Nephron (organoid): ENCODE results near the gene RAPH1.

Experiments
- H3K27ac Mint-ChIP-seq, 3 experiments: 2 replicates each; pipeline ENCODE4 v1.8.0; 2020; ENCODE audit warnings: mixed read lengths in 3 of 3, mild to moderate bottlenecking in 2 of 3, moderate library complexity in 1 of 3
- H3K27me3 Mint-ChIP-seq: 2 replicates; pipeline ENCODE4 v1.8.0; 2021; ENCODE audit warnings: low read depth, mild to moderate bottlenecking, moderate library complexity, mixed read lengths
- H3K36me3 Mint-ChIP-seq: 2 replicates; pipeline ENCODE4 v1.8.0; 2020; ENCODE audit warnings: low read depth, mixed read lengths
- H3K4me1 Mint-ChIP-seq: 2 replicates; pipeline ENCODE4 v1.8.0; 2020; ENCODE audit warnings: mixed read lengths
- H3K4me3 Mint-ChIP-seq, 3 experiments: 2 replicates each; pipeline ENCODE4 v1.8.0; 2020; ENCODE audit warnings: mild to moderate bottlenecking in 3 of 3, mixed read lengths in 3 of 3, moderate library complexity in 2 of 3
- H3K9me3 Mint-ChIP-seq: 2 replicates; pipeline ENCODE4 v1.8.0; 2020; ENCODE audit warnings: mixed read lengths
- TF ChIP-seq, protein P1 (sequence below), 3 experiments: fragments of 200-600 bp; sonication (generic); IDR thresholded peaks; one replicate each; pipeline ENCODE4 v1.5.0; 2021; ENCODE audit warnings: antibody characterized with exemption in 3 of 3; ENCODE audit not compliant: unreplicated experiment in 3 of 3

Gene RAPH1

GRCh38 chr2:203359450-203359849 is 175.7 kb downstream of the RAPH1 start:
- Mint-ChIP-seq H3K36me3 (peaks cover 34% of the 10 kb centered on the region), H3K4me3 (no peak overlapping the region), H3K4me1 (peaks cover 10% of the 10 kb centered on the region), H3K27ac (no peak overlapping the region), H3K27me3 (no peaks in the 10 kb centered on the region), H3K9me3 (no peaks in the 10 kb centered on the region)
- TF ChIP-seq, protein P1, sequence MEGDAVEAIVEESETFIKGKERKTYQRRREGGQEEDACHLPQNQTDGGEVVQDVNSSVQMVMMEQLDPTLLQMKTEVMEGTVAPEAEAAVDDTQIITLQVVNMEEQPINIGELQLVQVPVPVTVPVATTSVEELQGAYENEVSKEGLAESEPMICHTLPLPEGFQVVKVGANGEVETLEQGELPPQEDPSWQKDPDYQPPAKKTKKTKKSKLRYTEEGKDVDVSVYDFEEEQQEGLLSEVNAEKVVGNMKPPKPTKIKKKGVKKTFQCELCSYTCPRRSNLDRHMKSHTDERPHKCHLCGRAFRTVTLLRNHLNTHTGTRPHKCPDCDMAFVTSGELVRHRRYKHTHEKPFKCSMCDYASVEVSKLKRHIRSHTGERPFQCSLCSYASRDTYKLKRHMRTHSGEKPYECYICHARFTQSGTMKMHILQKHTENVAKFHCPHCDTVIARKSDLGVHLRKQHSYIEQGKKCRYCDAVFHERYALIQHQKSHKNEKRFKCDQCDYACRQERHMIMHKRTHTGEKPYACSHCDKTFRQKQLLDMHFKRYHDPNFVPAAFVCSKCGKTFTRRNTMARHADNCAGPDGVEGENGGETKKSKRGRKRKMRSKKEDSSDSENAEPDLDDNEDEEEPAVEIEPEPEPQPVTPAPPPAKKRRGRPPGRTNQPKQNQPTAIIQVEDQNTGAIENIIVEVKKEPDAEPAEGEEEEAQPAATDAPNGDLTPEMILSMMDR (IDR thresholded peaks at IDR 0.05; ENCODE audit: unreplicated experiment in 3 of 3) = no peak

DNA sequence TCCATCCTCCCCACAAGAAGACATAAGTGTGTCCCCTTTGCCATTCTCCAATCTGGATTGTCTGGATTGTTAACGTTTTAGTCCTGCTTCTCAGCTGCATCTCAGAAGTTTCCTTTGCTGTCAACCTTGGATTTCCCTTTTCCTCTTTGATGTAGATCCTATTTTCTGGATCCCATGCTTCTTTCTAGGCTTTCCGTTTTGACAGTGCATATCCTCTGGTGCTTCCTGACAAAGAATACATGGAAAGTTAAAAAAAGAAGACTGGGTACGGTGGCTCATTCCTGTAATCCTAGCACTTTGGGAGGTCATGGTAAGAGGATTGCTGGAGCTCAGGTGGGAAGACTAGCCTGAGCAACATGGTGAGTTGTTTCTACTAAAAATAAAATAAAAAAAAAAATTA is 180.1 kb downstream of the RAPH1 start:
- Mint-ChIP-seq H3K27me3 (no peaks in the 10 kb centered on the region), H3K4me1 (no peaks in the 10 kb centered on the region), H3K9me3 (no peaks in the 10 kb centered on the region), H3K4me3 (no peak overlapping the region), H3K36me3 (peaks cover 52% of the 10 kb centered on the region), H3K27ac (no peak overlapping the region)
- TF ChIP-seq, protein P1 (IDR thresholded peaks at IDR 0.05; ENCODE audit: unreplicated experiment in 3 of 3) = no peak

DNA sequence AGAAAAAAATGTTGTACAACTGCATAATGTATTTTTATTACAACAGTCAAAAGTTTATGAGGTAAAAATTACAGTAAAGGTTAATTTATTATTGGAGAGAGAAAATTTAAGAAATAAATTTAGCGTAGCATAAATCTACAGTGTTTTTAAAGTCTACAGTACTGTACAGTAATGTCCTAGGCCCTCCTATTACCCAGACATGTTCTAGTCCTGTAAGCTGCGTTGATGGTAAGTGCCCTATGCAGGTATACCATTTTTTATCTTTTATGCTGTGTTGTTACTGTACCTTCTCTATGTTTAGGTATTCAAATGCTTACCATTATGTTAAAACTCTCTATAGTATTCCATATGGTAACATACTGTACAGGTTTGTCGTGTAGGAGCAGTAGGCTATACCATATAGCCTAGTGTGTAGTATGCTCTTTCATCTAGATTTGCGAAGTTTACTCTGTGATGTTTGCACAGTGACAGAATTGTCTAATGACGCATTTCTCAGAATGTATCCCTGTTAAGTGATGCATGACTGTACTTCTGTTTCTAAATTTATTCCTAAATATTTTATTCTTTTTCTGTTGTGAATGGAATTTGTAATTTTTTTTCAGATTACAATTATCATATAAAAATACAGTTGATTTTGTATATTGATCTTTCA is 182.4 kb downstream of the RAPH1 start:
- no peaks in the 10 kb centered on the region for H3K27me3 Mint-ChIP-seq
- no peak overlapping the region for H3K27ac Mint-ChIP-seq
- H3K9me3 Mint-ChIP-seq = no peaks in the 10 kb centered on the region
- no peak overlapping the region for H3K4me3 Mint-ChIP-seq
- TF ChIP-seq, protein P1 (IDR thresholded peaks at IDR 0.05; ENCODE audit: unreplicated experiment in 3 of 3) = no peak
- peaks cover 44% of the 10 kb centered on the region for H3K36me3 Mint-ChIP-seq
- H3K4me1 Mint-ChIP-seq = no peaks in the 10 kb centered on the region

- H3K4me1 Mint-ChIP-seq = no peaks in the 10 kb centered on the region
- H3K27ac Mint-ChIP-seq = no peak overlapping the region
- peaks cover 52% of the 10 kb centered on the region for H3K36me3 Mint-ChIP-seq
- H3K9me3 Mint-ChIP-seq = no peaks in the 10 kb centered on the region
- no peaks in the 10 kb centered on the region for H3K27me3 Mint-ChIP-seq
- H3K4me3 Mint-ChIP-seq = no peak overlapping the region
- TF ChIP-seq, protein P1 (IDR thresholded peaks at IDR 0.05; ENCODE audit: unreplicated experiment in 3 of 3) = no peak
Observed at GRCh38 chr2:203347375-203347774, 187.7 kb downstream of the RAPH1 start.

- TF ChIP-seq, protein P1 (IDR thresholded peaks at IDR 0.05; ENCODE audit: unreplicated experiment in 3 of 3) = no peak
- Mint-ChIP-seq H3K36me3 (peaks cover 52% of the 10 kb centered on the region), H3K27ac (no peak overlapping the region), H3K27me3 (no peaks in the 10 kb centered on the region), H3K4me3 (no peak overlapping the region), H3K9me3 (no peaks in the 10 kb centered on the region), H3K4me1 (no peaks in the 10 kb centered on the region)
Observed at GRCh38 chr2:203346612-203347011, 188.5 kb downstream of the RAPH1 start.

GRCh38 chr2:203344667-203345066 is 190.4 kb downstream of the RAPH1 start:
- Mint-ChIP-seq H3K9me3 (no peaks in the 10 kb centered on the region), H3K4me3 (no peak overlapping the region), H3K27ac (no peak overlapping the region), H3K4me1 (peaks cover 8% of the 10 kb centered on the region), H3K27me3 (no peaks in the 10 kb centered on the region), H3K36me3 (peaks cover 55% of the 10 kb centered on the region)
- TF ChIP-seq, protein P1 (IDR thresholded peaks at IDR 0.05; ENCODE audit: unreplicated experiment in 3 of 3) = no peak
